Right kidney (tissue), 9 donors: ENCODE measurements around the gene RTTN.
"Not testable (repeated sequence)": the region's sequence is repeated elsewhere in the genome, so short reads cannot be mapped to it uniquely, and the experiment has no call there.

Experiments used
- DNase-seq: peaks from one replicate; pipeline ENCODE4 v3.0.0-alpha.2; 2016
- long read RNA-seq, 8 donors: transcript quantifications; one replicate each; lab custom pipeline, GENCODE V29; 2026

The RTTN gene, protein sequence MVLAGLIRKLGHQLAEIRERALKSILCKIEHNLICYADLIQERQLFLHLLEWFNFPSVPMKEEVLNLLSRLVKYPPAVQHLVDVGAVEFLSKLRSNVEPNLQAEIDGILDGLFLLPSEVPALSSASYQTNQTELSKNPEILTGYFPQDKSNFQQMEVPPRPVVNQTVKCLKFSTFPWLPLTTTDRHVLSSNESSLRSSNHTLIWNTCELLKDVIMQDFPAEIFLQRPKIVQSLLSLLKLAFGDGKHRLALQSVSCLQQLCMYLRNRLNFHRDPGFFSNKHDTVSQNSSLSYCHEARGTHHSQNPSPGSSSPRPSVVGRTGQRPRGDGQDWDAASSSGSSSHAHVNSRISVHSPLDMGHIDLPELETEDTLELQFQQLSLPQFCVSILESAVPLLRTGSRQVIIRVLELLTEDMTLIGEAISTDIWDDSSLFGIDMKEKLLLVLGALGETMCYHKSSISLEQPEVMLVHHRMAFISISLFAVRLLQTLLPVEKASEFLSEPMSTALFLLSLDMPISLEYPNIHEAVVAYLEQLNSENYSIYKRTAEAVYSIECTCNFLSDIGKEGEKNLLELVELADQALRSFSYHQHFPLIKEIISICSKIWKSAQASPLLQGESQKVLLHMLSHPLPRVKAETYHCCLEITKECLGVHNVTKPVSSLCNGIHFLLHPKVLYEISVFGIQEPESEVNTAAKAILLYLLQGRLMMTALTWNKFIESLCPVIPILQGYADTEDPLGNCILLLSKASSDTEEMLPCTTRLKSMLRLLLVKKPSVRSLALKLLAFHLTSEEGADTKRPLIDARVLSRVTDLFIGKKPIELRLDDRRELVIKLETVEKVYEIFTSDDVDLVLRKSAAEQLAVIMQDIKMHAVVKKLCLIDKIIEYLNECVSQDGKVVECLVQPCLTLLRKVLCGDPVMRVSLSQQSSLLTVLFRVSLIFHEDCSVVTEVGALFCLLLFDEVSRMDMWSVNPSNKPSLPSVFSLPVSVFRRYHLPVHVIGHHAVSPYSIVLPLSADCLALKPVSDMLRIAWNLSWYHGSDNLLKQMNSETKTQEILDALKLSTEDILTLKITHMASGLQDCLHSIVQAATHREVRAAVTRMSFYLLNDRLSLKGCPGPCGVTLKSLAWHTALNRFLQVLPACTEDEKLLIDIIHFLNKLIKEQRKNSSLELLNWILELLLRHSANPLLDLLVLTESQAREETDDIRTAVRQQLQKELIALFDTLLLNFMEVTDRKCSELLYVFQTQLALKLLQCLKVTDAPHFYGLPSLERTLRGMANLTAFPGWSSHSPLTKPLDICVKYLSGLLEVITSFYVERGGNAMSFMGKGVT (N-terminal part only)
- long read RNA-seq, donor 1: 0 reads
- long read RNA-seq, donor 2: 0 reads
- long read RNA-seq, donor 3: 0 reads
- long read RNA-seq, donor 4: 0 reads
- long read RNA-seq, donor 5: 0 reads
- long read RNA-seq, donor 6: 0 reads
- long read RNA-seq, donor 7: 0 reads
- long read RNA-seq, donor 8: 0 reads

DNA sequence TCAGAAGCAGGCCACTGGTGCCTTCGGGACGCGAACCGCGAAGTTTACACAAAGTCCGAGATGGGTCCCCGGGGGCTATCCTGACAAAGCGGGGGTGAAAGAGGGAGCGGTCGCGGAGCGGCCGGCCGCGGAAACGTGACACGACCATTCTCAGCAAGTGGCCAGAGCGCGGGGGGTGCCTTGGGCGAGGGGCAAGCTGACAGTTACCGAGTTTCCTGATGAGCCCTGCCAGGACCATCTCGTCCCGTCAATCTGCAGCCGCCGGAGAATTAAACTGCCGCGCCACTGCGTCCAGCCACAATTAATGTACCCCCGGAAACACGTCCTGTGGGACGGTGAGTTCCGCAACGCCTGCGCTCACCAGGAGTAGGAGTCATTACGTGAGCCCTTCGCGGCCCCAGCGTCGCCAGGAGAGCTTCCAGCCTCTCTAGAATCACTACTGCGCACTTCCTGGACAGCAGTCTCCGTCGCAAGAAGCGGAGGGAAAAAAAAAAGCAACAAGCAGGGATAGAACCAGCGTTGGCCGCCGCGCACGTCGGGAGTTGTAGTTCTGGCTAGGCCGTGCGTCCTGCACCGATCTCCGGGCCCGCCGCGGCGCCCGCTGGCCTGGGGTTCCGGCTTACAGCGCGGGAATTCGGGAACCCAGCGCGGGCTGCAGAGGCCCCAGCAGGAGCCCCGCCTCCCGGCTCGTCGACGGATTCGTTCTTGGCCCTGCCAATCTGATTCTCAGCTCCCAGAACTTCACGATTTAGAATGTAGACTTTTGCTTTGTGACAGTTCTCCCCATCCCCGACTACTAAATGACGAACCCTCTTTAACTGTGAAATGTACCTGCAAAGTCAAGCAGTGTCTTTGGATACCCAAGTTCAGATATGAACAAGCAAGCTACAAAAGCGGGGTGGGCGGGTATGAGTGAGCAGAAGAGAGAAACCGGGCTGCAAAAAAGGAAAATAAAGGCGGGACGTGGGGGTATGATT is at the start of gene RTTN:
RTTN (minus strand) TSS at position 267 of the 977 bp plus-strand sequence; CDS start at position 238, 29 bp downstream.
- peak; percentile 96 for DNase-seq

GRCh38 chr18:70250781-70251180 is 45.3 kb upstream of the RTTN start:
- no peak for DNase-seq

DNA sequence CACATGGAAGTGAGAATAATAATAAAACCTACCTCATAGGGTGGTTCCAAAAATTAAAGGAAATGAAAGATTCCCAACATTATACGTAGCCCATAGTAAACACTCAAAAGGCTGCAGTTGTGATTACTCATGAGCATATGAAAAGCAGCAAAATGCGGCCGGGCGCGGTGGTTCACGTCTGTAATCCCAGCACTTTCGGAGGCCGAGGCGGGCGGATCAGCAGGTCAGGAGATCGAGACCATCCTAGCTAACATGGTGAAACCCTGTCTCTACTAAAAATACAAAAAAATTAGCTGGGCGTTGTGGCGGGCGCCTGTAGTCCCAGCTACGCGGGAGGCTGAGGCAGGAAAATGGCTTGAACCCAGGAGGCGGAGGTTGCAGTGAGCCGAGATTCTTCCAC is 44.4 kb upstream of the RTTN start:
- DNase-seq: not testable (repeated sequence)

- DNase-seq: no peak
Measured at GRCh38 chr18:70249118-70249517, 43.6 kb upstream of the RTTN start.

GRCh38 chr18:70246061-70246466 is 40.6 kb upstream of the RTTN start:
- no peak for DNase-seq

- DNase-seq: no peak
Measured at GRCh38 chr18:70243131-70243929, 37.8 kb upstream of the RTTN start.

- not testable (repeated sequence) for DNase-seq
Measured at GRCh38 chr18:70236921-70237320, 31.4 kb upstream of the RTTN start.

- DNase-seq: no peak
Measured at GRCh38 chr18:70235478-70235877, 30.0 kb upstream of the RTTN start.

GRCh38 chr18:70234667-70235459 is 29.4 kb upstream of the RTTN start:
- DNase-seq: no peak

DNA sequence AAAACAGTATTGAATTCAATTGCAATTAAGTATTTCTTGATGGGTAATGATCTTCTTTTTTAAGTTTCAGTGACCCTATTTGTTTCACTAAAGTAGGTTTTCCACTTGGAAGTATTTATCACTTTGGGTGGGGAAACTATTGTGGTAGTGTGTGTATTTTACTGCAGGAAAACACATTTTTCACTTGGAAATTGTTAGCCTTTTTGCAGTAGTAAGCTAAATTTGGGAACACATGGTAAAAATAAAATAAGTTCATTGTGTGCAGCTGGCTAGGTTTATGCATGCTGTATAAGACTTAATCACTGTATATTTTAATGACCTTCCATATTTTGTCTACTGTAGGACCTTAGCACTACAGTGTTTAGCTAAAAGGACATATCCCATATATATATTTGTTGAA is 28.5 kb upstream of the RTTN start:
- DNase-seq: no peak

- DNase-seq: no peak
Measured at GRCh38 chr18:70232261-70232660, 26.8 kb upstream of the RTTN start.

GRCh38 chr18:70229639-70230038 is 24.2 kb upstream of the RTTN start:
- no peak for DNase-seq

DNA sequence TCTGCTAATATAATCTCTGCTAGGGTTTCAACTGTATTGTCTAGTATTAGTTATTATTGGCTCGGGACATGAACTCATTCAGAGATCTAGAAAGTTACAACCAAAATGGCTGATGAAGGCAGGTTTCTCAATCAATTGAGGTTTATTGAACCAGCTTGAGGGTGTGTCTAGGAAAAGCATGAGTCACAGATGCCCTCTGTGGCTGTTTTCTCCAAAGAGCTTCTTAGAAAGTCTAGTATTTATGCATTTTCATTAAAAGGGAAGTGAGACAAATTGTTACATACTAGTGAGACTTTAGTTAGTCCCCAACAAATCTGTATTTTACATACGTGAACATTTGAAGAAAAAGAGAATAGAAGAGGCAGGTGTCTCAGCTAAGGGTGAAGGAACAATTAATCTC is 23.0 kb upstream of the RTTN start:
- DNase-seq: no peak

GRCh38 chr18:70227438-70227837 is 22.0 kb upstream of the RTTN start:
- no peak for DNase-seq

- no peak for DNase-seq
Measured at GRCh38 chr18:70221915-70222278, 16.4 kb upstream of the RTTN start.

DNA sequence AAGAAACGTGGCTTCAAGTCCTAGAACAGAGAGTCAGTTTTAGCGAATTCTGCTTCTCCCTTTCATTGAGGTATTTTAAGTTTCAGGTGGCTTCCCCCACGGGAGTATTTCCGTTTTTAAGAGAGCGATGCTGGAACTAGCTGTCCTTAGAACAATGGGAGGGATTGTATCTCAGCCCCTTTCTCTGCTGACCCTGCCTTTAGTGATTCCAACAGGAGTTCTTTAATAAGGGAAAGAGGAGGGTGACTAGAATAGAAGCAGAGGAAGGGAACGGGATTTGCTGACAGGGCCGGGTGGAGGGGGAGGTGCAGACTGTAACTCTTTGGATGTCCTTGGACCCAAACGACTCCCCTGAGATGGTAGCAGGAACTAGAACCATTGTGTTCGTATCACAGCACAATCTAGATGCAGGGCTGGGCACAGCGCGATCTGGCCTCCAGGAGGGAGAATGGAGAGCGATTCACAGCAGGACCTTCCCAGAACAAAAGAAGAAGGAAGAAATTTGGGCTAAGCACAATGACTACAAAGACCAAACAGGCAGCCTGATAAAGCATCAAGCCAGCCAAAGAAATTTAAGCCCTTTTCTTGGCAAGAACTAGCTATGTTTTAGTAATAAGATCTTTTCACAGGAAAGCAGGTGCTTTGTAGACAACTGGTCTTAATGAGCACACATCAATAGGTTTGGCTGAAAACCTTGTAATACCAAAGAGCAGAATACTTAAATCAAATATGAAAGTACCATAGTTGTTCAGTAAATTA is 15.8 kb upstream of the RTTN start:
- DNase-seq: no peak

DNA sequence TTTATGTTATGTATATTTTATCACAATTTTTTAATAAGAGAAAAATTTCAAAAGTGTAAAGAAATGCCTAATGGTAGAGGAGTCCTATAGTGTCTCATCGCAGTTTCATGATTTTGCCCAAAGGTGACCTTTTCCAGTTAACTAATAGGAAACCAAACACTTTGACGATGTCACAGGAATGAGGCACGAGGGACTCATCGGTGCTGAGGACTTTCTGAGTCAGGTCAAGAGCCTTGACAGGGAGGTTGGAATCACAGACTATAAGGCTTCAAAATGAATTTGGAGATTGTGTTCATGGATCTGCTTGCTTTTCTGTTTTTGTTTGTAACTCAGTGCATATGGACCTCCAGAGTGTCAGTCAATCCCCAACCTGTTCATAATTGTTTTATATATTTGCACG is 15.1 kb upstream of the RTTN start:
- DNase-seq: no peak

DNA sequence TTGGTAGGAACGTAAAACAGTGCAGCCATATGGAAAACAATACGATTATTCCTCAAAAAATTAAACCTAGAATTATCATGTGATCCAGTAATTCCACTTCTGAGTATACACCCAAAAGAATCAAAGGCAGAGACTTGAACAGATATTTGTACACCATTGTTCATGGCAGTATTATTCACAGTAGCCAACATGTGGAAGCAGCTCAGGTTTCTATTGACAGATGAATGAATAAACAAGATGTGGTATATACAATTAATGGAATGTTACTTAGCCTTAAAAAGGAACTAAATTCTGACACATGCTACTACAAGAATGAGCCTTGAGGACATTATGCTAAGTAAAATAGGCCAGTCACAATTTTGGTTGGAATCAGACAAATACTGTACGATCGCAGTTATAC is 14.2 kb upstream of the RTTN start:
- DNase-seq: no peak
